ENCODE data around the gene FAM53A. TPM values are rescaled to one million over a fixed set of nuclear protein-coding genes. Genes with fewer than 3 reads are reported as not detected.

Gene FAM53A
- total RNA-seq, 1 donor from 2014 or later: 1.8 TPM

DNA sequence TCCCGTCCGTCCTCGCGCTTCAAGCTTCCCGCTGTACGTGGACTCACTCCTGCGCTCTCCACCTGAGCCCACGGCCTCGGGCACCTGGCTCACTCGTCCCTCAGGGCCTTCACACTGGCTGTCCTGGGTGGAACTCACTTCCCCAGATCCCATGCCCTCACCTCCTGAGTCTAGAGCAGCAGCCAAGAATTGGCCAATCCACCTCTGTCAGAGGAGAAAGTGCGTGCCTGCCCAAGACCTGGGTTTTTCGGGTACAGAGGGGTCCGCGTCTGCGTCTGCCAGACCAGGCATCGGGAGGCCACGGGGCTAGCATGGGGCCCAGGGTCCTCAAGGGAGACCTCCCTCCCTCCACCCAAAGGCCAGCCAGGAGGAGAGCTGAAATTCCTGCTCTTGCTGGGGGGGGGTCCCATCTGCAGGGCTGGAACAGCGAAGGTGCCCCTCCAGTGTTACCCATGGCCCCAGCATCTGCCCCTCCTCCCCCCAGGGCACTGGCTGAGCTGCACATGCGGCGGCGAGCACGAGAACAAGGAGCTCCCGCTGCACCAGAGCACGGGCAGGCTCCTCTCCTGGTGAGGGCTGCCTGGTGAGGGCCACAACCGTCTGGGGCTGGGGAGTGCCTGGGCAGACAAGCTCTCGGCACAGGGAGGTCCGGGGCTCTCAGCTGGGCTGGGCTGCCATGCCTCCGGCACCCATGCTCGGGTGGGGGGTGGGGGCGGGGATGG, 47.5 kb downstream of the FAM53A start:
- Mint-ChIP-seq H3K36me3 (ENCODE audit: low read depth, unreplicated experiment) (no peaks in the 10 kb centered on the region), H3K9me3 (ENCODE audit: unreplicated experiment) (no peaks in the 10 kb centered on the region), H3K27me3 (ENCODE audit: unreplicated experiment) (peaks cover 5% of the 10 kb centered on the region), H3K27ac (ENCODE audit: unreplicated experiment) (no peak overlapping the region), H3K4me3 (ENCODE audit: unreplicated experiment) (no peak overlapping the region), H3K4me1 (ENCODE audit: unreplicated experiment) (no peaks in the 10 kb centered on the region)
- DNase-seq (ENCODE audit: low spot score): no peak
- TF ChIP-seq, protein P1, sequence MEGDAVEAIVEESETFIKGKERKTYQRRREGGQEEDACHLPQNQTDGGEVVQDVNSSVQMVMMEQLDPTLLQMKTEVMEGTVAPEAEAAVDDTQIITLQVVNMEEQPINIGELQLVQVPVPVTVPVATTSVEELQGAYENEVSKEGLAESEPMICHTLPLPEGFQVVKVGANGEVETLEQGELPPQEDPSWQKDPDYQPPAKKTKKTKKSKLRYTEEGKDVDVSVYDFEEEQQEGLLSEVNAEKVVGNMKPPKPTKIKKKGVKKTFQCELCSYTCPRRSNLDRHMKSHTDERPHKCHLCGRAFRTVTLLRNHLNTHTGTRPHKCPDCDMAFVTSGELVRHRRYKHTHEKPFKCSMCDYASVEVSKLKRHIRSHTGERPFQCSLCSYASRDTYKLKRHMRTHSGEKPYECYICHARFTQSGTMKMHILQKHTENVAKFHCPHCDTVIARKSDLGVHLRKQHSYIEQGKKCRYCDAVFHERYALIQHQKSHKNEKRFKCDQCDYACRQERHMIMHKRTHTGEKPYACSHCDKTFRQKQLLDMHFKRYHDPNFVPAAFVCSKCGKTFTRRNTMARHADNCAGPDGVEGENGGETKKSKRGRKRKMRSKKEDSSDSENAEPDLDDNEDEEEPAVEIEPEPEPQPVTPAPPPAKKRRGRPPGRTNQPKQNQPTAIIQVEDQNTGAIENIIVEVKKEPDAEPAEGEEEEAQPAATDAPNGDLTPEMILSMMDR (IDR thresholded peaks at IDR 0.05; ENCODE audit: unreplicated experiment): no peak

DNA sequence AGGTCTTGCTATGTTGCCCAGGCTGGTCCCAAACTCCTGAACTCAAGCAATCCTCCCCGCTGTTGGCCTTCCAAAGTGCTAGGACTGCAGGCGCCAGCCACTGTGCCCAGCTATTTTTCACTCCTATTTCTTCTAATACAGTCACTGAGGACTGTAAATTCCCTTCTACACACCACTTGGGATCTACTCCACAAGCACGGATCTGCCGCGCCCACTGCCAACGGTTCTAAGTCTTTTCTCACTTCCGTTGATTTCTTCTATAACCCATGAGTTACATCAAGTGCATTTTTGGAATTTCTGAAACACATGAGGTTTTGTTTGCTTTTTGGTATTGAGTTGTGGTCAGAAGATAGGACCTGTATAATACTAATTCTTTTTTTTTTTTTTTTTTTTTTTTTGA, 48.6 kb downstream of the FAM53A start:
- H3K36me3 Mint-ChIP-seq (ENCODE audit: low read depth, unreplicated experiment): no peaks in the 10 kb centered on the region
- H3K27me3 Mint-ChIP-seq (ENCODE audit: unreplicated experiment): peaks cover 7% of the 10 kb centered on the region
- TF ChIP-seq, protein P1 (IDR thresholded peaks at IDR 0.05; ENCODE audit: unreplicated experiment): no peak
- no peaks in the 10 kb centered on the region for H3K9me3 Mint-ChIP-seq (ENCODE audit: unreplicated experiment)
- no peaks in the 10 kb centered on the region for H3K4me1 Mint-ChIP-seq (ENCODE audit: unreplicated experiment)
- H3K27ac Mint-ChIP-seq (ENCODE audit: unreplicated experiment): no peak overlapping the region
- DNase-seq (ENCODE audit: low spot score): no peak
- no peak overlapping the region for H3K4me3 Mint-ChIP-seq (ENCODE audit: unreplicated experiment)

DNA sequence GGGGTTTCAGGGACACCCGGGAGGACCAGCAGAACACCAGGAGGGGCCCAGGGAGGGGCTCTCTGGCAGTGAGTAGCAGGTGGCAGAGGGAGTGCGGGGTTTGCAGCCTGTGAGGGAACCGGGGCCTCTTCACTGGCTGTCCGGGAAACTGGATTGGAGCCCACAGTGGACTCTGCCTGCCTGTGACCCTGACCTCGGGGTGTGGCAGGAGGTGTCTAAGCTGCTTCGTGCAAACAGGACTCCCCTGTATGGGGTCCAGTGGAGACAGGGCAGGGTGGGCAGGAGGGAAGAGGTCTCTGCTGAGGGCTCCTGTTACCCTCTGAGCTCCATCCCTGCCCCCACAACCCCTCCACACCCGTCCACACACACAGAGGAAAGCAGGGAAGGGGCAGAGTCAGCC, 50.1 kb downstream of the FAM53A start:
- Mint-ChIP-seq H3K4me1 (ENCODE audit: unreplicated experiment) (no peaks in the 10 kb centered on the region), H3K27me3 (ENCODE audit: unreplicated experiment) (peaks cover 3% of the 10 kb centered on the region), H3K4me3 (ENCODE audit: unreplicated experiment) (no peak overlapping the region), H3K9me3 (ENCODE audit: unreplicated experiment) (no peaks in the 10 kb centered on the region), H3K36me3 (ENCODE audit: low read depth, unreplicated experiment) (no peaks in the 10 kb centered on the region), H3K27ac (ENCODE audit: unreplicated experiment) (no peak overlapping the region)
- TF ChIP-seq, protein P1 (IDR thresholded peaks at IDR 0.05; ENCODE audit: unreplicated experiment): no peak
- no peak for DNase-seq (ENCODE audit: low spot score)

DNA sequence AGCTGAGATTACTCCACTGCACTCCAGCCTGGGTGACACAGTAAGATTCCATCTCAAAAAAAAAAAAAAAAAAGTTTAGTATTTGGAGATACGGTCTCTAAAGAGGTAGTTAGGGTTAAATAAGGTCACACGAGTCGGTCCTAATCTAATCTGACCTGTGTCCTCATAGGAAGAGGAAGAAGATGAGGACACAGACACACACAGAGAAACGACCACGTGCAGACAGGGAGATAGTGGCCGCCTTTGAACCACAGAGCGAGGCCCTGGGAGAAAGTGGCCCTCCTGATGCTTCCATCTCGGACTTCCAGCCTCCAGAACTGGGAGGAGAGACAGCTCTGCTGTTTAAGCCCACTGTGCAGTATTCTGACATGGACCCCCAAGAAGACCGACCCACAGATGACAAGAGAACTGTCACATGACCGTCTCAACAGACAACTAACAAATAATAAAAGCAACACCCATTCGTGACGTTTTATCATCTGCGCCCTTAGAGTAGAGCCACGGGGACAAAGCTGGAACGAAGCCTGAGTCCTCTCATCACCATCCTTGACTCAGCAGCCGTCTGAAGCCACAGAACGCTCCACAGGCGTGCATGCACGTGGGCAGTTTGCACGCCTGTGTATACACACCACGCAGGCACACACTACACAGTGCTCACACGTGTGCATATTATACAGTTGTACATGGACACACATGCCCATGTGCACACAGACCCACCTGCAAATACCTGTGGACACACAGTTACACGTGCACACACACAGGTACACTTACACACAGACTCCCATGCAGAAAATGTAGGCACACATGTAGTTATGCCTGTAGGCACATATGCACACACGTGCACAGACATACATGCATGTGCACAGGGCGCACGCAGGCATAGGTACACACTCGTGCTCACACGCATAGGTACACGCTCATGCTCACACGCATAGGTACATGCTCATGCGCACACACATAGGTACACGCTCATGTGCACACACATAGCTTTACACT, 51.7 kb downstream of the FAM53A start:
- Mint-ChIP-seq H3K27me3 (ENCODE audit: unreplicated experiment) (peaks cover 3% of the 10 kb centered on the region), H3K4me3 (ENCODE audit: unreplicated experiment) (no peak overlapping the region), H3K27ac (ENCODE audit: unreplicated experiment) (no peak overlapping the region), H3K4me1 (ENCODE audit: unreplicated experiment) (no peaks in the 10 kb centered on the region), H3K36me3 (ENCODE audit: low read depth, unreplicated experiment) (no peaks in the 10 kb centered on the region), H3K9me3 (ENCODE audit: unreplicated experiment) (no peaks in the 10 kb centered on the region)
- TF ChIP-seq, protein P1 (IDR thresholded peaks at IDR 0.05; ENCODE audit: unreplicated experiment): no peak
- DNase-seq (ENCODE audit: low spot score): no peak
